OCI-LY7 (cell line): ENCODE data around the gene RPS21. TPM values are rescaled to one million over a fixed set of nuclear protein-coding genes. Genes with fewer than 3 reads are reported as not detected.

Experiments used
- BruUV-seq: library from RNA; stranded (reverse); fragments of 400-500 nt; replicated peaks from 2 replicates; lab custom pipeline; 2021; lab: Mats Ljungman, UMichigan
- CTCF ChIA-PET: fragments of 300-600 bp; sonication (Branson Sonifier 250); formaldehyde crosslinking; loops from one replicate; lab custom pipeline; 2022; ENCODE audit warnings: antibody characterized with exemption; ENCODE audit not compliant: unreplicated experiment; lab: Charles Lee
- POLR2A ChIA-PET: fragments of 300-600 bp; sonication (Branson Sonifier 250); formaldehyde crosslinking; loops from one replicate; lab custom pipeline; 2022; ENCODE audit warnings: antibody characterized with exemption; lab: Charles Lee
- DNase-seq: peaks from one replicate; pipeline ENCODE4 v3.0.0-alpha.2; 2015; ENCODE audit warnings: low spot score
- H2AFZ ChIP-seq: fragments of 200-600 bp; sonication (generic), shearing (Covaris generic); 2 replicates; pipeline ENCODE4 v1.6.1; 2014; ENCODE audit warnings: mild to moderate bottlenecking, antibody characterized with exemption, low read length, moderate library complexity
- H3K27ac ChIP-seq: fragments of 200-600 bp; sonication (generic); 2 replicates; pipeline ENCODE4 v1.5.1; 2014; ENCODE audit warnings: mixed run types, low read depth, mild to moderate bottlenecking, moderate library complexity, low read length, inconsistent platforms; ENCODE audit not compliant: poor library complexity, severe bottlenecking
- H3K36me3 ChIP-seq: fragments of 200-600 bp; sonication (generic); 2 replicates; pipeline ENCODE4 v1.6.1; 2014; ENCODE audit warnings: mild to moderate bottlenecking, antibody characterized with exemption, low read length, moderate library complexity, mixed read lengths; ENCODE audit not compliant: insufficient read depth
- H3K4me1 ChIP-seq: fragments of 200-600 bp; sonication (generic); 2 replicates; pipeline ENCODE4 v1.5.1; 2014; ENCODE audit warnings: mild to moderate bottlenecking, low read length; ENCODE audit not compliant: insufficient read depth, poor library complexity, severe bottlenecking
- H3K4me2 ChIP-seq: fragments of 200-600 bp; sonication (generic); 2 replicates; pipeline ENCODE4 v1.6.1; 2014; ENCODE audit warnings: mild to moderate bottlenecking, low read length
- H3K4me3 ChIP-seq: fragments of 200-600 bp; sonication (generic); 2 replicates; pipeline ENCODE4 v1.5.1; 2014; ENCODE audit warnings: mild to moderate bottlenecking, low read depth, low read length; ENCODE audit not compliant: poor library complexity, severe bottlenecking
- H3K79me2 ChIP-seq: fragments of 200-600 bp; sonication (generic); 2 replicates; pipeline ENCODE4 v1.6.1; 2016; ENCODE audit warnings: low read depth, mild to moderate bottlenecking, low read length, moderate library complexity, mixed read lengths; ENCODE audit not compliant: insufficient read depth
- H3K9me2 ChIP-seq: fragments of 200-600 bp; sonication (generic); 2 replicates; pipeline ENCODE4 v1.6.1; 2016; ENCODE audit warnings: mild to moderate bottlenecking, low read length, mixed read lengths; ENCODE audit not compliant: insufficient read depth
- H3K9me3 ChIP-seq: fragments of 200-600 bp; sonication (generic); 2 replicates; pipeline ENCODE4 v1.6.1; 2014; ENCODE audit warnings: mild to moderate bottlenecking, mixed run types, low read length, mixed read lengths
- H4K20me1 ChIP-seq: fragments of 200-600 bp; sonication (generic); 2 replicates; pipeline ENCODE4 v1.6.1; 2014; ENCODE audit warnings: mild to moderate bottlenecking, antibody characterized with exemption, low read length, moderate library complexity, mixed read lengths; ENCODE audit not compliant: insufficient read depth
- EZH2phosphoT487 ChIP-seq: fragments of 200-600 bp; sonication (generic); IDR thresholded peaks from 2 replicates; pipeline ENCODE4 v1.6.1; 2018; ENCODE audit warnings: low read depth, borderline replicate concordance, mild to moderate bottlenecking, mixed run types, antibody characterized with exemption, low read length, moderate library complexity, mixed read lengths
- intact Hi-C: fragments of 100-400 bp; cut with micrococcal nuclease; formaldehyde crosslinking; loops from one replicate; pipeline ENCODE4 v1.10.0; 2022; ENCODE audit not compliant: unreplicated experiment
- total RNA-seq, 2 experiments: library from RNA; depleted of rRNA in 1 of 2; stranded (reverse); fragments of >200 nt in 1 of 2; shearing (Covaris generic) in 1 of 2; gene quantifications; 2 replicates each; pipeline ENCODE4 v1.2.3, GENCODE V29; 2014 to 2022
- TF ChIP-seq, protein P1 (sequence below): fragments of 200-600 bp; sonication (generic); conservative IDR thresholded peaks from 2 replicates; pipeline ENCODE4 v1.5.1; 2014; ENCODE audit warnings: mild to moderate bottlenecking, antibody characterized with exemption, low read length, moderate library complexity, mixed read lengths

RPS21 gene
- total RNA-seq, 2 experiments from 2014 or later: 2,571 to 3,376 TPM

DNA sequence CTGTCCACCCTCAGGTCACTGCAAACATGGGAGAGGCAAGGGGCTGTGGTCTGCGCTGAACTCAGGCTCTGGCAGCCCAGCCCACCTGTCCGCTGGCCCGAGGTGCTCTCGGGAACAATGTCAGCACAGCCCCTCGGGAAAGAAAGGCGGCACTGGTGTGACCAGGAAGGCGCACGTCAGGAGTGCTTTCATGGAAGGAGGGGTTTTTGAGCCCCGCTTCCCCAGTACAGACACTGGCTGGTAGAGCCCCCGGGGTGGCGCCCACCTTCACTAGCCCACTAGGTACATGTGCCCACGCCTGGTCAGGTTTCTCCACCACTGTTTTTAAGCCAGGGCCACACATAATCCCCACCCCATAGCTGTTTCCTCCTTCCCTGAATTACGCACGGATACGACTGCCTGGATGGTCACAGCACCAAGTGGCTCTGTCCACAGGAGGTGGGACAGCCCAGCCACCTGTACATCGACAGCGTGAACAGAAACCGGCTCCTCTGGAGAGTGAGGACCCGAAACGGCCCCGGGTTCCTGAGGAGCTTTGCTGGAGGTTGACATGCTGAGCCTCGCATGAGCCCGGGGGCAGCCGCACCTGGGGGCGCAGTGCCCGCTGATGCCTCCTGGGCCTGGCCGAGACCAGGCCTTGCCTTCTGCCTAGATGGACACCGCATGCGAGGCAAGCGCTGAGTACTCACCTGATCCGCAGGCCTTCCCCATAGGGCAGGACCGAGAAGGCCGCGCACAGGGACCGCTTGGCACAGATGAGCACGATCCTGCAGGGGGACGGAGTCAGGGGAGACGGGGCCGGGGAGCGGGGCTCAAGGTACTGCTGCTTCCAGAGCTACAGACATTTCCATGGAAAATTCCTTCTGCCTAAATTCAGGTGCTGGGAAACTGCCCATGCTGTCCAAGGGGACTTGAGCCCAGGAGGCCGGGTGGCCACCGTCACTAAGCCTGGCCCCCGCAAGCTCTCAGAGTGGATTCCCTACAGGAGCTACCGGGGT, 7.6 kb downstream of the RPS21 start:
- Histone ChIP-seq H3K9me2 (no peaks in the 10 kb centered on the region), H3K27ac (no peak overlapping the region), H3K9me3 (no peaks in the 10 kb centered on the region), H3K79me2 (no peaks in the 10 kb centered on the region), H3K36me3 (peaks cover 33% of the 10 kb centered on the region), H2AFZ (no peak overlapping the region), H4K20me1 (peaks cover 2% of the 10 kb centered on the region; the same call in 1 of the 2 replicates), H3K4me2 (no peak overlapping the region), H3K4me3 (no peak overlapping the region), H3K4me1 (peaks cover 1% of the 10 kb centered on the region)
- ChIA-PET CTCF (interaction anchor here (0.6 kb wide), 1 partner anchor 229 kb away, joined by 3 read pairs; no protein-coding TSS in a partner anchor), POLR2A (no interaction called here)
- TF ChIP-seq, protein P1, sequence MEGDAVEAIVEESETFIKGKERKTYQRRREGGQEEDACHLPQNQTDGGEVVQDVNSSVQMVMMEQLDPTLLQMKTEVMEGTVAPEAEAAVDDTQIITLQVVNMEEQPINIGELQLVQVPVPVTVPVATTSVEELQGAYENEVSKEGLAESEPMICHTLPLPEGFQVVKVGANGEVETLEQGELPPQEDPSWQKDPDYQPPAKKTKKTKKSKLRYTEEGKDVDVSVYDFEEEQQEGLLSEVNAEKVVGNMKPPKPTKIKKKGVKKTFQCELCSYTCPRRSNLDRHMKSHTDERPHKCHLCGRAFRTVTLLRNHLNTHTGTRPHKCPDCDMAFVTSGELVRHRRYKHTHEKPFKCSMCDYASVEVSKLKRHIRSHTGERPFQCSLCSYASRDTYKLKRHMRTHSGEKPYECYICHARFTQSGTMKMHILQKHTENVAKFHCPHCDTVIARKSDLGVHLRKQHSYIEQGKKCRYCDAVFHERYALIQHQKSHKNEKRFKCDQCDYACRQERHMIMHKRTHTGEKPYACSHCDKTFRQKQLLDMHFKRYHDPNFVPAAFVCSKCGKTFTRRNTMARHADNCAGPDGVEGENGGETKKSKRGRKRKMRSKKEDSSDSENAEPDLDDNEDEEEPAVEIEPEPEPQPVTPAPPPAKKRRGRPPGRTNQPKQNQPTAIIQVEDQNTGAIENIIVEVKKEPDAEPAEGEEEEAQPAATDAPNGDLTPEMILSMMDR: no peak
- no peak for TF ChIP-seq EZH2phosphoT487
- no peak for DNase-seq
- intact Hi-C loops: no loop called here
- BruUV-seq: no TSS peak

DNA sequence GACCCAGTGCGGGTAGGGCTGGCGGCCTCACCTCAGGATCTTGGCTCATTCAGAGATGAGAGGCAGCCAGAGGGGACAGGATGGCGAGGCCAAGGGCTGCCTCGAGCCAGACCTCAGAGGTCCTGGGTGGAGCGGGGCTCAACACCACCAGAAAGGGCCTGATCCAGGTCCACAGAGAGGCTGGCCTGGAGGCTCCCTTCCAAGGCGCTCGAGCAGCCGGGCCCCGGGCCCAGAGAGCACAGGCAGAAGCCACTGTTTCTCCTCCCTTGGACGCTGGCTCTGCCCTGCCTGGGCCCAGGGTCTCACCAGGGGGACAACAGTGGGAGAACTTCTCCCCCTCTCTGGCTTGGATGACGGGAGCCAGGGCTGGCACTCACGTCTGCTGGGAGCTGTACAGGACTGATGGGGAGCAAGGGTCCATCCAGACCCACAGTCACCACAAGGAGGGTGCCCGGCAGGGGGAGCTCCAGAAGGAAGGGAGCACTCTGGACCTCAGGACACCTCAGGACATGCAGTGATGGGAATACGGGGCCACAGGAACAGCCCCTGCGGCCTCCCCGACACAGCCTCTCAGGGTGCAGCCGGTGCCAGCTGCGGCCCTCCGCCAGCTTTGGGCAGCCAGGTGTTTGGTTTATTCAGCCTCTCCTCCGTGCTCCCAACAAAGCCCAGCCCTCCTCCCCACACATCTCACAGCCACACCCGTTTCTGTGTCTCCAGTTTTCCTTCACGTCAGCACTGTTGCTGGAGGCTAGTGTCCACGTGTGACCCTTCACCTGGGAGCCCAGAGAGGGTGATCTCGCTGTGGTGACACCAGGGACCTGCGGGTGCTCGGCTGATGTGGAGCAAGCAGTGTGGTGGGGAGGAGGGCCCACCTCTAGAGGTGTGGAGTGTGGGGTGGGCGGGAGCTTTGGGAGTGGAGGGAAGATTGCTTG, 8.7 kb downstream of the RPS21 start:
- no peaks in the 10 kb centered on the region for H3K4me1 ChIP-seq
- H4K20me1 ChIP-seq: no peaks in the 10 kb centered on the region
- no peaks in the 10 kb centered on the region for H3K9me3 ChIP-seq
- intact Hi-C loops: no loop called here
- H3K36me3 ChIP-seq: peaks cover 26% of the 10 kb centered on the region
- POLR2A ChIA-PET: no interaction called here
- H3K9me2 ChIP-seq: no peaks in the 10 kb centered on the region
- H3K4me3 ChIP-seq: no peak overlapping the region
- no TSS peak for BruUV-seq
- no peak overlapping the region for H3K4me2 ChIP-seq
- CTCF ChIA-PET: no interaction called here
- no peak overlapping the region for H2AFZ ChIP-seq
- no peak for TF ChIP-seq EZH2phosphoT487
- TF ChIP-seq, protein P1: peak; percentile 70
- no peak for DNase-seq
- no peak overlapping the region for H3K27ac ChIP-seq
- no peaks in the 10 kb centered on the region for H3K79me2 ChIP-seq
